Measurements from ENCODE around the gene GPC3.

Gene GPC3

DNA sequence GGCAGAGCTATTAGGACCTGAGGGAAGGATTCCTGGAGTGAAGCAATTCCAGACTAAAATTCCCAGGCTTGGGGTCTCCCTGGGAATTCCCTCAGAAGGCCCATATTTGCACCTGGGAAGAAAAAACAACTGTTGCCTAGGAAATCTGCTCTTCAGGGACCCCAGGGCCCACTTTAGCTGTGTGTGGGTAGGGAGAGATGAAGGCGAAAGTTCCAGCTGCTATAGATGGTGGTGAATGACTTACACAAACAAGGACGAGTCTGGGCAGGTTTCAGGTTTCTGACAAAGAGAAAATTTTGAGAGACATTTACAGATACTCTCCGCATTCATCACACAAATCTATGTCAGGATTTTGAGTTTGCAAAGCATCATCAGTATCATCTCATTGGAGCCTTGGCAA is 126.1 kb downstream of the GPC3 start:
- Histone ChIP-seq H3K27me3 (ENCODE audit: control insufficient read depth, low read length) (no peaks in the 10 kb centered on the region), H3K4me3 (ENCODE audit: low read length) (no peak overlapping the region), H3K9me3 (ENCODE audit: control insufficient read depth, insufficient read depth, low read length) (no peaks in the 10 kb centered on the region), H3K27ac (ENCODE audit: low read depth, low read length) (no peak overlapping the region), H3K4me1 (ENCODE audit: control insufficient read depth, low read length) (no peaks in the 10 kb centered on the region), H3F3A (ENCODE audit: control insufficient read depth, insufficient read depth) (no peaks in the 10 kb centered on the region), H3K36me3 (ENCODE audit: control insufficient read depth, low read length) (no peaks in the 10 kb centered on the region), H4K20me1 (ENCODE audit: control insufficient read depth, insufficient read depth, low read depth, low read length) (no peaks in the 10 kb centered on the region), H3K79me2 (ENCODE audit: control insufficient read depth, low read length) (no peaks in the 10 kb centered on the region), H3K9me2 (replicated peaks; ENCODE audit: control insufficient read depth, low read length) (no peaks in the 10 kb centered on the region), H3K4me2 (ENCODE audit: low read length) (no peak overlapping the region)
- TF ChIP-seq, protein P1, sequence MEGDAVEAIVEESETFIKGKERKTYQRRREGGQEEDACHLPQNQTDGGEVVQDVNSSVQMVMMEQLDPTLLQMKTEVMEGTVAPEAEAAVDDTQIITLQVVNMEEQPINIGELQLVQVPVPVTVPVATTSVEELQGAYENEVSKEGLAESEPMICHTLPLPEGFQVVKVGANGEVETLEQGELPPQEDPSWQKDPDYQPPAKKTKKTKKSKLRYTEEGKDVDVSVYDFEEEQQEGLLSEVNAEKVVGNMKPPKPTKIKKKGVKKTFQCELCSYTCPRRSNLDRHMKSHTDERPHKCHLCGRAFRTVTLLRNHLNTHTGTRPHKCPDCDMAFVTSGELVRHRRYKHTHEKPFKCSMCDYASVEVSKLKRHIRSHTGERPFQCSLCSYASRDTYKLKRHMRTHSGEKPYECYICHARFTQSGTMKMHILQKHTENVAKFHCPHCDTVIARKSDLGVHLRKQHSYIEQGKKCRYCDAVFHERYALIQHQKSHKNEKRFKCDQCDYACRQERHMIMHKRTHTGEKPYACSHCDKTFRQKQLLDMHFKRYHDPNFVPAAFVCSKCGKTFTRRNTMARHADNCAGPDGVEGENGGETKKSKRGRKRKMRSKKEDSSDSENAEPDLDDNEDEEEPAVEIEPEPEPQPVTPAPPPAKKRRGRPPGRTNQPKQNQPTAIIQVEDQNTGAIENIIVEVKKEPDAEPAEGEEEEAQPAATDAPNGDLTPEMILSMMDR (IDR thresholded peaks at IDR 0.05; ENCODE audit: low read depth, low read length, poor library complexity, severe bottlenecking), result no peak
- TF ChIP-seq EZH2phosphoT487 (IDR thresholded peaks at IDR 0.05; ENCODE audit: borderline replicate concordance, low read length), result no peak

DNA sequence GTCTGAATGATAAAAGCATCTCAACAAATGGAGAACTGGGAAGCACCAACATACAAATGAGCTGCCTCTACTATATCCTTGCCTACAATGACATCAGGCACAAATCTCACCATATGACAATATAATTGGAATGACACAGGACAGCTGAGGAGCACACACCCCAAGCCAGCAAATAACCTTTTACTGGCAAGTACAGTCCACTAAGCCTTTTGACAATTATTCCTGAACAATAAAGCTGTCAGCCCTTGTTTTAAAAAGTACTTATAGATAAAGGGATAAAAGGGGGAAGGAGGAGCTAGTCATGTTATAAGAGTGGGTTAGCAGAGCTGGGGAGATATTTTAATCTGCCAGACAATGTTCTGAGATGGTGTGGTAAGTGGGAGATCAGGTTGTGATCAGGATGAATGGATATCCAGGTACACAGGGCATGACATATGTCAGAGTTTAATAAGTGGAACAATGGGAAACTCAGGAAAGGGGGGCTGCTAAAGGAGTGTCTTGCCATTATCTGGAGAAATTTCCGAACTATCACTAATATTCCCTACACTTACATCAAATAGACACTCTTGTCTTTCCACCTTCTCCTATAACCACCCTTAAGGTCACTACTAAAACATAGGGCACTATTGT is 127.6 kb downstream of the GPC3 start:
- H4K20me1 ChIP-seq (ENCODE audit: control insufficient read depth, insufficient read depth, low read depth, low read length), result no peaks in the 10 kb centered on the region
- no peak overlapping the region for H3K27ac ChIP-seq (ENCODE audit: low read depth, low read length)
- no peaks in the 10 kb centered on the region for H3K79me2 ChIP-seq (ENCODE audit: control insufficient read depth, low read length)
- no peaks in the 10 kb centered on the region for H3K9me2 ChIP-seq (replicated peaks; ENCODE audit: control insufficient read depth, low read length)
- no peaks in the 10 kb centered on the region for H3K4me1 ChIP-seq (ENCODE audit: control insufficient read depth, low read length)
- TF ChIP-seq, protein P1 (IDR thresholded peaks at IDR 0.05; ENCODE audit: low read depth, low read length, poor library complexity, severe bottlenecking), result no peak
- TF ChIP-seq EZH2phosphoT487 (IDR thresholded peaks at IDR 0.05; ENCODE audit: borderline replicate concordance, low read length), result no peak
- H3K4me3 ChIP-seq (ENCODE audit: low read length), result no peak overlapping the region
- no peaks in the 10 kb centered on the region for H3K9me3 ChIP-seq (ENCODE audit: control insufficient read depth, insufficient read depth, low read length)
- H3F3A ChIP-seq (ENCODE audit: control insufficient read depth, insufficient read depth), result no peaks in the 10 kb centered on the region
- H3K36me3 ChIP-seq (ENCODE audit: control insufficient read depth, low read length), result no peaks in the 10 kb centered on the region
- no peak overlapping the region for H3K4me2 ChIP-seq (ENCODE audit: low read length)
- no peaks in the 10 kb centered on the region for H3K27me3 ChIP-seq (ENCODE audit: control insufficient read depth, low read length)

DNA sequence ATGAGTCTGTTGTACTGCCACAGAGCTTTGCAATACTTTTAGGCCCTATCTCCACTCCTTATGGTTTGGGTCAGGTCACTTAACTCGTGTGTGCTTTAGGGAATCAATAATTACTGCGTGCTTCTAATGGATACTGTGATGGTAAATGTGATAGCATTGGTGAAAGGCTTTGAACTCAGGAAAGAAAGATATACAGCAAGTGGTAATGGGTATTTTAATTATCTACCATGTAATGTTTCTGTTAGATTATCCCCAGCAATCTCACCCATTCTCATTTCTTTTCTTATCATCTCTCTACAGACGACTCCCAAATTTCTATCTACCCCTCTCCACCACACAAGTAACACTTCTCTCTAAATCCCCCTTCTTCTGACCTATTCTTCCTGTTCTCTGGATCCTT is 128.6 kb downstream of the GPC3 start:
- H3K9me2 ChIP-seq (replicated peaks; ENCODE audit: control insufficient read depth, low read length), result no peaks in the 10 kb centered on the region
- no peaks in the 10 kb centered on the region for H3K4me1 ChIP-seq (ENCODE audit: control insufficient read depth, low read length)
- no peaks in the 10 kb centered on the region for H3K9me3 ChIP-seq (ENCODE audit: control insufficient read depth, insufficient read depth, low read length)
- no peak overlapping the region for H3K27ac ChIP-seq (ENCODE audit: low read depth, low read length)
- no peak overlapping the region for H3K4me2 ChIP-seq (ENCODE audit: low read length)
- no peak overlapping the region for H3K4me3 ChIP-seq (ENCODE audit: low read length)
- no peaks in the 10 kb centered on the region for H4K20me1 ChIP-seq (ENCODE audit: control insufficient read depth, insufficient read depth, low read depth, low read length)
- H3F3A ChIP-seq (ENCODE audit: control insufficient read depth, insufficient read depth), result no peaks in the 10 kb centered on the region
- TF ChIP-seq, protein P1 (IDR thresholded peaks at IDR 0.05; ENCODE audit: low read depth, low read length, poor library complexity, severe bottlenecking), result no peak
- no peak for TF ChIP-seq EZH2phosphoT487 (IDR thresholded peaks at IDR 0.05; ENCODE audit: borderline replicate concordance, low read length)
- no peaks in the 10 kb centered on the region for H3K79me2 ChIP-seq (ENCODE audit: control insufficient read depth, low read length)
- no peaks in the 10 kb centered on the region for H3K27me3 ChIP-seq (ENCODE audit: control insufficient read depth, low read length)
- H3K36me3 ChIP-seq (ENCODE audit: control insufficient read depth, low read length), result no peaks in the 10 kb centered on the region

Measured in DOHH2 (cell line).